Left lobe of liver (tissue), 2 donors: ENCODE data around the gene MXD4. TPM values are rescaled to one million over a fixed set of nuclear protein-coding genes. Genes with fewer than 3 reads are reported as not detected.
"Not testable (repeated sequence)": the region's sequence is repeated elsewhere in the genome, so short reads cannot be mapped to it uniquely, and the experiment has no call there.

Experiments used
- ATAC-seq: fragments of 200-7000 bp; cut with Tn5 transposase; one replicate; pipeline ENCODE4 v1.9.1; 2020; ENCODE audit warnings: mild to moderate bottlenecking, moderate library complexity
- DNase-seq: peaks from one replicate; pipeline ENCODE4 v3.0.0-alpha.2; 2020; ENCODE audit warnings: low spot score
- total RNA-seq: library from RNA; stranded (reverse); gene quantifications from one replicate; pipeline ENCODE4 v1.2.1, GENCODE V29; 2021
- donor health status: DM: no; HTN: no; CAD: no; lungs with moderate emphysema.
- donor health status: DM: no; HTN: yes; CAD: no.

Gene MXD4
- total RNA-seq, 1 donor from 2014 or later, result 23.6 TPM

DNA sequence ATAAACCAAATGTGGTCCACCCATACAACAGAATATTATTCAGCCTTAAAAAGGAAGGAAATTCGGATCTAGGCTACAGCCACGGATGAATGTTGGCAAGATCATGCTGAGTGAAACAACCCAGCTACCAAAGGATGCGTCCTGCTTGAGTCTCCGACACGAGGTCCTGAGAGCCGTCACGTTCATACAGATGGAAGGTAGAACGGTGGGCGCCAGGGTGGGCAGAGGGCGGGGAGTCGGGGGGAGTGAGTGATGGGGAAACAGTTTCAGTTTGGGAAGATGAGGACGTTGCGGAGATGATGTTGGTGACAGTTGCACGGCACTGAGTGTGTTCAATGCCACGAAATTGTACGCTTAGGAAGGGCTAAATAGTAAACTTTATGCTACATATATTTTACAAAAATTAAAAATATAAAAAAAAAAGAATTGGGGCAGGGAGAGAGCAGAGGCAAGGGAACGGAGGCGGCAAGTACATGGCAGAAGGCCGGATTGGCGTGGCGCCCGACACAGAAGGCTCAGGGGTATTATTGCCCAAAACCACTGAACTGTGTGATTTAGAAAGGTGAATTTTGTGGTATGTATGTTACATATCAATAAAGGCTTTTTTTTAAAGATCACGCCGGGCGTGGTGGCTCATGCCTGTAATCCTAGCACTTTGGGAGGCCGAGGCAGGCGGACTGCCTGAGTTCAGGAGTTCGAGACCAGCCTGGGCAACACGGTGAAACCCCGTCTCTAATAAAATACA, 14.8 kb upstream of the MXD4 start:
- ATAC-seq (no peak), DNase-seq (no peak)

DNA sequence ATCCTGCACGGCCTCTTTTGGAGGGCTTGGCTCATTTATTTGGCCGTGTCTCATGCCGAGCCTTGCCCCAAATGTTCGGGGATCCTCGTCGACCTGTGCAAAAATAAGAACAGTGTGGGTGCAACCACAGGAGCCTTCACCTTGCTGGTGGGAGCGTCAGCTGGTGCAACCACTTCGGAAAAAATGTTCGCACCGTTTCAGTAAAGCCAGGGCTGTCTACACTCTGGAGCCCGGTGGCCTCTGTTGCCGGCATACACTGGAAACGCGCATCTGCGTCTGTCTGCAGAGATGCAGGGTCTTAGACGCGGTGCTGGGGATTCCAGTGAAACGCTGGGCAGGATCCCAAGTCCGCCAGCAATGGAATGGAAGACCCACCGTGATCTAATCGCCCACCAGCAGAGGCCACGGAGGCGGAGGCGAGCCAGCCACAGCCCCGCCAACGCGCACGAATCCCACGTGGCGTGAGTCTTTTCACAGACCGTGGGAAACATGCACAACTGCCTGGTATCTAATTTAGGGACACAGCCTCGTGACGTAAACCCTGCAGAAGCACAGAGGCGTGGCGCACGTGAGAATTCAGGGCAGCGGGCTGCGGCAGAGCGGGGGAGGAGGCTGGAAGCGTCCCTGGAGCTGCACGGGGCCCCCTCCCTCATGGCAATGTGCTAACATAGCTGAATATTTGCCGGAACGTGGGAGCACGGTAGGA, 13.8 kb upstream of the MXD4 start:
- no peak for ATAC-seq
- DNase-seq, result no peak

DNA sequence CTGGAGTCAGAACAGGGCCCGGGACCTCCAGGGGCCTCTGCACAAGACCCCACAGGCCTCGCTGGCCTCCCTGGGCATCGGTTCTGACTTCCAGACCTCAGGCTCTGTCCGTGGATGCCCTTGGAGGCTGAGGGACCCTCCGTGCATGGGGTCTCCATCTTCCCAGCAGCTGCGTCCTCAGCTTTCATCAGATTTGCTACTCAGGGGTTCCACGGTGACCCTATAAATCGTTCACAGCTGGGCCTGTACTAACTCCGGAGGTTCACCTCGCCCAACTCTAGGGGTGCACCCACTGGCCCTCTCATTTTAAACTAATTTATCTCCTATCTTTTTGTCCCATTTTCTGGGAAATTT, 13.1 kb upstream of the MXD4 start:
- DNase-seq, ATAC-seq: not testable (repeated sequence)

DNA sequence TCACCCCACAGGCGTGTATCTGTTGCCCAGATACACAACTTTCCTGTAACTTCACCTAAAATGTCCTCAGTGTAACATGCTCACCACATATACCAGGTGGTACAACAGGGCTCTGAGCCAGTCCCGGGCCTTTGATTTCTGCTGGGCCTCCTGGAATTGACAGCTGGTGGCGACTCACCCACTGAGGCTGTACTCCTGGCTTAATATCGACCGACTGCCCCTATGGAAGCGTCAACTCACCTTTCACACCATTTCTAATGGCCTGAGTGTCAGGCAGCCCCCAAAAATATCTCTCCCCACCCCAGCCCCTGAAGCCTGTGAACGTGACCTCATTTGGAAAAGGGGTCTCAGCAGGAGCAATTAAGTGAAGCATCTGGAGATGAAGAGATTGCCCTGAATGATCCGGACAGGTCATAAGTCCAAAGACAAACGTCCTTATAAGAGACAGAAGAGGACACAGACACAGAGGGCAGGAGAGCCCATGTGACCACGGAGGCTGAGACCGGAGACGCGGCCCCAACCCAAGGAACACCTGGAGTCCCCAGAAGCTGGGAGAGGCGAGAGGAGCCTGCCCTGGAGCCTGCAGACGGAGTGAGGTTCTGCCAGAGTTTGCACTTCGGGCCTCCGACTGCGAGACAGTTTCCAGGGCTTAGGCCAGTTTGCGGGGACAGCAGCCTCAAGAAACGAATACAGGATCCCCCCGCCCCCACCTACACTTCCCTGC, 12.6 kb upstream of the MXD4 start:
- ATAC-seq, result no peak
- no peak for DNase-seq

DNA sequence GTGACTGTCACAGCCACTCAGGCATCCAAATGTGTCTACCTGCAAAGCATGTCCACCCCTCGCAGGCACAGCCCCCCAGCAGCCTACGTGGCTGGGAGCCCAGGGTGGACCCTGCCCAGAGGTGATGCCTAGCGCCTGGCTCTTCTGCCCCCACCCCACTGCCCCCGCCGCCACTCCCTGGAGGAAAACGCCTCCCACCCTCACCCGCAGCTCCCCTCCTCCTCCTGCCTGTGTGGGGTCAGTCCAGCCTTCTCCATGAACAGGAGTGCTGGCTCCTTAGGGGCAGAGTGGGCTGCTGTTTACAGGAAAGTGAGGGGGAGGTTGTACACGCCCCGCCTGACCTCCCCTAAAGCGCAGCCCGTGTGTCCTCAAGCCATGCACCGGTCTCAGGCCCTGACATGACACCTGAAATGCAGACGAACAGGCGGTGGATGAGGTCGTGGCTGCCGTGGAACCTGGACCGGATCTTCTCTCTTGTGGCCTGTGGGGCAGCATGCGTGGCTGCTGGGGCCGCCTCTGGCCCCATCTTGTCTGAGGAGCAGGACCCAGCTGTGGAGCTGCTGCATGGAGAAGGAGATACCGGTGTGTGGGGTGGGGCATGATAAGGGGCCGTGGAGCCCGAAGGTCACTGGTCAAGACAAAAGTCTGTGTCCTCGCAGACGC, 11.9 kb upstream of the MXD4 start:
- DNase-seq (no peak), ATAC-seq (no peak)

DNA sequence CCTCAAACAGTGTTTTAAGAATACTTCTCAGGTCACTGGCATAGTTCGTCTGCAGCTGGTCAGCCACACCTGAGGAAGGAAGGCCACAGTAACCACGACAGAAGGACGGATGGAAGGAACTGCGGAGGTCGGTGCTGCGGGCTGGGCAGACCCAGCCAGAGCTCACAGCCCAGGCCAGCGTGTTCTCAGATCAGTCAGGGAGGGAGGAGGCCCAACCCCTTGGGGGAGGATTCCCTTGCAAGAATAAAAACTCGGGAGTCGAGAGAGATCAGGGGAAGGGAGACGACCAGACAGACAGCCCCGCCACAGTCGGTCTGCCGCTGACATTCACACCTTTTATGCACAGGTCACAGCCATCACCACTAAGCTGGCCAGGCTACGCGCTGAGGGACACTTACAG, 11.3 kb upstream of the MXD4 start:
- no peak for DNase-seq
- no peak for ATAC-seq

DNA sequence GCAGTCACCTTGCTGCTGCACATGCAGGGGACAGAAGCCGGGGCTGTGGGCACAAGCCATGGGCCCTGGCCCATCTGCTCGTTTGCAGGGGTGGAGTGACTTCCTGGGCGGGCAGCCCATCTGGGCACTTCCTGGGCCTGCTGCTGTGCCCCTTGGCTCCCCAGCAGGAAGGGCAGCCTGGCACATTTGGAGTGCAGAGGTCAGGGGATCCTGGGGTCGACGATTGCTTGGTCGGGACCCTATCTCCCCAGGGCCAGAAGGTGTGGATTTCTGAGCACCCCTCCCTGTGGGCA, 10.9 kb upstream of the MXD4 start:
- no peak for DNase-seq
- no peak for ATAC-seq

DNA sequence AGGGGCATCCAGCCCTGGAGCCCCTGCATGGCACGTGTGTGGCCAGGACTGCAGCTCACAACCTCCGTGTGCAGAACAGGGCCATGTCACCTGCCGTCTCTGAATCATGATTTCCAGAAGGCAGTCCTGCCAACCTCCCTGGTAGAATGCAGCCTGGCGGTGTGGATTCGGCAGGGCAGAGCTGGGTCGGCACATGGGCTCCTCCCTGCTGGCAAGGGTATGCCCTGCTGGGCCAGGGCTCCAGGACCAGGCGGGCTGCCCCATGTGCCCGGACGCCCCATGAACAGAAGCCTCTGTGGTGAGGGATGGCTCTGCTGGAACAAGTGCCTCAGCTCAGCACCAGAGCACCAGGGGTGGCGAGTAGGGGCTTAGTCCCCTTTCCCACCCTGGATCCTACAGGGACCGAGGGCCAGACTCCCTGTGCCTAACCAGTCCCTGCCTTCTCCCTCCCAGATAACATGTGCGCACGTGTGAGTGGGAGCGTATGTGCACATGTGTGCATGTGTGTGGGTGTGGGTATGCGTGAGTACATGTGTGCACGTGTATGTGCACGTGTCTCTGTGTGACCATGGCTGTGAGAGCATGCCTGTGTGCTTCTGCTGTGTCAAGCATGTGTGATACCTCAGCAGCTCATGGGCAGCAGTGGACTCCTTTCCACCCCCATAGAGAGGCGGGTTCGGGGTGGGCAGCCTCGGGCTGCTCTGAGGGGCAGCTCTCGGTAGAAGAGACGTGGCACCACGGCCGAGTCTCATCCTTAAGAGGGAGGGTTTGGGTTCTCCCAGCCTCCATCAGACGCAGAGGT, 10.3 kb upstream of the MXD4 start:
- DNase-seq, result no peak

DNA sequence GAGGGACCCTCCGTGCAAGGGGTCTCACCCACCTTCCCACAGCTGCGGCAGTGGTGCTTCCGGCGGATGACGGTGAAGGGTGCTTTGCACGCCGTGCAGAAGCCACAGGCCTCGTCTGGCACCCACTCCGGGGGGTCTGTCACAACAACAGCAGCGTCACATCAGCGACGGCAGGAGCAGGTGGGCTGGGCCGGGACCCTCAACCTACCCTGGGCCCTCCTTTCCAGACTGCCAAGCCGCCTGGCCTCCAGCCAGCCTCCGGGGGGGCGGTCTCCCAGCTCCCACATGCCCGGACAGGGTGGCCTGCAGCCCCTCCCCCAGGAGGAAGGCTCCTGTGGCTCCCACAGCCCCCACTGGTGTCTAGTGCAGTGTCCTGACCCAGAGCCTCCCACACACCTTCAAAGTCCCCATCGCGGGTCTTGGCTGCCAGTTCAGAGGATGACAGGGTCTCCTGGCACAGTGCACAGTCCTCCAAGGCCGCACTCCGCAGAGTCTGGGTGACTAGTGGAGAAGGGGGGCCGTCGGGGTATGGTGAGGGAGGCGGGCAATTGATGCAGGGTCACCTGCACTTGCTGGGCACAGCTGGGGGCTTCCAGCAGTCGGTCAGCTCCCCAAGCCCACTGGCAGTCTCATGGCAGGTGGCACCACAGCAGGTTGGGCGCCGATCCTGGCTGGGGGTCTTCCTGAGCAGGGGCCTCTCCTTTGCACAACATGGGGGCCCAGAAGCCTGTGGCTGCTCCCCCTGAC, 9.5 kb upstream of the MXD4 start:
- ATAC-seq (no peak), DNase-seq (no peak)

More for the DNA sequence above, 10.3 kb upstream of the MXD4 start:
- ATAC-seq, result no peak

DNA sequence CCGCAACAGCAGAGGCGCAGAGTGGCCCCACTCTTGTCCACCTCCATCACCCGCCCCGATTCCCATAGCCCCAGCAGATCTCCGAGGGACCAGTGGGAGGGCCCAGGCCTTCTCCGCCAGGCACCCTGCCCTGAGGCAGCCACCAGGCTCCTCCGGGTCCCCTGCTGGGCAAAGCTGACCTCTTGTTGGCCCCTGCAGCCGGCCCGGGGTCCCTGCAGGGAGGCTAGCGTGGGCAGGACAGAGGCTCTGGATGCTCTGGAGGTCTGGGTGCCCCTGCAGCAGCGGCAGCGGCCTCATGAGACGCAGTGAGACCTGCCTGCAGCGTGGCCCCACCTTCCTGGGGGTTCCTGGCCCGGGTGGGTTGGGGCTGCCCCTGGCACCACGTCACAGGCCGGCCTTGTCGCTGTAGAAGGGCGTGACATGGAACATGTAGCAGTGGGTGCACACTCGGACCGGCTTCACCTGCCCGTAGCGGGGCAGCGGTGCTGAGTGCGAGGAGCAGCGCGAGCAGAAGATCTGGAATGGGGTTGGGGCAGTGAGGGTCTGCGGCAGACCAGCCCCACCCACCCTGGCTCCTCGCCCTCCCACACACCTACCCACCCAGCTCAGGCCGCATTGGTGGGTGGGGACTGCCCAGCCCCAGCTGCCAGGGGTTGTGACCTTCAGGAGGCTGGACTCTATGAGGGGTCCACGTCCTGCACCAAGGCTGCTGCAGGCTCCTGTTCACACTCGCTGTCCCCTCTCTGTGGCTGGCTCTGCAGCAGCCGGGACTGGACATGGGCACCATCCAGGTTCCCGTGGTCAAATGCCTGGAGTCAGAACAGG, 8.6 kb upstream of the MXD4 start:
- DNase-seq, result no peak
- no peak for ATAC-seq

DNA sequence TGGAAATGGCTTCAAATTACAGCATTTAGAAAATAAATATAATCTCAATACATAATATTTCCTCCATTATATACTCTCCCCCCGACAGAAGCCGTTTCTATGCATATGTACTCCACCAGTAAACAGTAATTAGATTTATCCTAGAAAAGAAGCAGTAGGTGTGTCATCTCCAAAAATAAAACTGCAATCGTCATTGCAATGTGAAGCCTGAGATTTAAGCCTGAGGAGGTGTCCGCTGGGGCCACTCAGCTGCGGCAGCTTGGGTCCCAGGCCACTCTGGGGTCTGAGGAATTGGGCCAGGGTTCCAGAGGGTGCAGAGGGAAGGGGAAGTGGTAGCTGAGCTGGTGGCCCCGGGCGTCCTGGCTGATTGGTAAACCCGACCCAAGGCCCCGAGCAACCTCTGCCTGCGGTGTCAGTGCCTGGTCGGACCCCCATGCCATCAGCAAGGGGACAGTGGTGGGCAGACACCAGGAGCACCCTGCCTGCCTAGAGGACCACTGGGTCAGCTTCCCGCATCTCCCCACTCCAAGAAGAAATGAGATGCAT, 7.8 kb upstream of the MXD4 start:
- DNase-seq, result no peak
- ATAC-seq, result no peak

DNA sequence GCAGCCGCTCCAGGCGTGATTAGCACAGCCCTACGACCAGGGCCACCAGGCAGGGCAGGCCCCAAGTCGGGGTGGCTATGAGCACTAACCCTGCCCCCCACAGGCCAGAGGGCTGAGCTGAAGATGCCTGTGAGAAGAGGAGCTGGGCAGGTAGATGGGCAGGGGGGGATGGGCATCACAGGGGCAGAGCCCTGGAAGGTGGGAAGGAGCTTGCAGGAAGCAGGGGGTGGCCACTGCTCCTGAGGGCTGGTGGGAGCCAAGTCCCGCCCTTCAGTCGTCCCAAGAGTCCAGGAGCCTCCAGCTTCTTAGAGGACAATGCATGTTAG, 7.3 kb upstream of the MXD4 start:
- DNase-seq (no peak), ATAC-seq (no peak)

DNA sequence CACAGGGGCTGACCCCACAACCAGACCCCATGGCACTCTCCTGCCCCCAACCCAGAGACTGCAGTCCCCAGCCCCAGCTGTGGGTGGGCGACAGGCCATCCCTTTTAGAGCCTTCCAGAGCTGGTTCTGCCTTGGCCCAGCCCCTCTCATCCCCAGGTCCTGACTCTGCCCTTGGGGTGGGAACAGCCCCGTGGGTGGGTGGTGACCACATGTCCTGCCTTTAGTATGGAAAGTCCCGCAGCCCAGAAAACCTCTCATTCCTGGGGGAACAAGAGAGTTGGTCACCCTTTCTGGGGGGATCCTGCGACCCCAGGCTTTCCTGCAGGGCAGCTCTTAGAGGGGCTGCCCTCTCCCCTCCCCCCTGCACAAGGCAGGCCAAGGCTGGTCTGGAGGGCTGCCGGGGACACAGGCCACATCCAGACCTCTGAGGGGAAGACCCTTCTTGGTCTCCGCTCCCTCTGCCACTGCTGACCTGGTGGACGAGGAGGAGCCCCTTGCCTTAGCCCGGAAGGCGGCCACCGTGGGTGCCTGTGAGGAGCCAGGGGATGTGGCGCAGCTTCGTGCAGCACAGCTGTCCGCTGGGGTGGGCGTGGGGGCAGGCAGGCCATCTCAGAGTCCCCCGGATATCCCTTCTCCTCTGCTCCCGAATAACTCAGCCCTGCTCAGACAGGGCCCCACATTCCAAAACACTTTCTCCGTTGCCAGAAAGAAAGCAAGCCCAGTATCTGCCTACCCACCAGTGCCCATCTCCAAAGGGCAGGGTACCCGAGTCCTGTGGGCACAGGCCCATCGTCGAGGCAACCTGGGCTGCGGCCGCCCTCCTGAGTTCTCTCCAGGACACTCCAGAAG, 6.7 kb upstream of the MXD4 start:
- ATAC-seq (no peak), DNase-seq (no peak)

DNA sequence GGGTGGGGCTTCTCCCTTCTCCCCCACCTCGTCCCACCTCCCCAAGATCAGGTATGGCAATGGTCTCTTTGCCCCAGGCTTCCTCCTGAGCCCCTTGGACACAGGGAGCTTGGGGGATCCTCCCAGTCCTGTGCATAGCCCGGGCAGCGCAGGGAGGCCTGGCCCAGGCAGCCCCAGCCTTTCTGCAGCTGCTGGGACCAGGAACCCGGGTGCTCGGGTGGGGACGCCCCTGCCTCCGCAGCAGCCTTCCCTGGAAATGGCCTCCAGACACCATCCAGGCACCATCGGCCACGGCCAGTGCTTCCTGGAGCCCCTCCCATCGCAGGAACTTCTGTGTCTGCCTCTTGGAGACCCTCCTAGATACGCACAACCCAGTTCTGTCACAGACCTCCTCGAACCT, 5.9 kb upstream of the MXD4 start:
- no peak for ATAC-seq
- no peak for DNase-seq

DNA sequence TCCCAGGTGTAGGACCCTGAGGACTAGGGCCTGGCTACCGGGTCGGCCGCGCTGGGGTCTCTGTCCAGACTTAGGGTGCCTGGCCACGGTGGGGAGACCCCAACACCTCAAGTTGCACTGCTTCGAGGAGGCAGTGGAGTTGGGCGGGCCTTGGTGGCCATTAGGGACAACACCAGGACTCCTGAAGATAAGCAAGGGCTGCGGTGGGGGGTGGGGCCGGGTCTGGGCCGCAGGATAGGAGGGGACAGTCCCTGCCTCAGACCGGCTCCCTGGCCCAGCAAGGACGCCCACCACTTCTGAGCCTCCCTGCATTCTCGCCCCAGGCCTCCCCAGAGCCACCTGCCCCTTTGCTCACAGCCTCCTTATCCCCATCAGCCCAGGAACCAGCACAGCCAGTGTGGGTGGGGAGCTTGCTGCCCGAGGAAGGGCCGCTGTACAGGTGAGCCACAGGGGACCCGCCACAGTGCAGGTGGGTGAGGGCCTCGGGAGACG, 5.5 kb upstream of the MXD4 start:
- DNase-seq (no peak), ATAC-seq (no peak)

DNA sequence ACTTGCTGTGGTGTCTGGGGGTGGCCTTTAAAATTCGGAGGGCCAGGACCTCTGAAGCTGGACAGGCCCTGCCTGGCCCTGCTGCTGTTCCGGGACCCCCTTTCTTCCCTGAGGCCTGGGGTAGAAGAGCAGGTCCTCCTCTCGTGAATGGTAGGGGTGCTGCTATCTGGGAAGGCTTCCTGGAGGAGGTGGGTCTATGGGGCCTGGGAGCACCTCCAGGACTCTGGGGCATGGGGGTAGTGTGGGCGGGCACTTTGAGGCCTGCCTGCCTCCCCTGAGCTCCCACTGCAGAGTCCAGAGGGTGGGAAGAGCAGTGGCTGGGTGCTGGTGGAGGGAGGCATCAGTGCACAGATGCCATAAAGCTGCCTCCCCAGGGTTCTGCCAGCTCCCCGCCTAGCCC, 4.9 kb upstream of the MXD4 start:
- ATAC-seq, result no peak
- no peak for DNase-seq

DNA sequence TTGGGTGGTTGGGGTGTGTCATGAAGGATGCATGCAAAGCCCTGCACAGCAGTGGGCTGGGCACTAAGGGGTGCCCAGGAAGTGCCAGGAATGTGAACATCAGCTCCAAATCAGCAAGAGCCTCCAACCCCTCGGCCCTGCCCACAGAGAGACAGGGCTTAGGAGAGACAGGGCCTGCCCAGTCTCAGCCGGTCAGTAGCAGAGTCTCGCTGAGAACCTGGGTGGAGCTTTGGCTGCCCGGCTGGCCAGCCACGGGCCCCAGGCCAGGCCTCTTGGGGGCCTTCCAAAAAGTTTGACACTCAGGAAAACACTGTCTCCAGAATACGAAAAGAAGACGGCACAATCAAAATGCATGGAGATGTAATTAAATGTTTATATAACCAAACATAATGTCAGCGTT, 4.3 kb upstream of the MXD4 start:
- peak; percentile 77 for DNase-seq
- ATAC-seq, result peak; percentile 27
